WTC11 (cell line): Measurements from ENCODE around the gene QKI. TPM values are rescaled to one million over a fixed set of nuclear protein-coding genes. Genes with fewer than 3 reads are reported as not detected.
"Not testable (repeated sequence)": the region's sequence is repeated elsewhere in the genome, so short reads cannot be mapped to it uniquely, and the experiment has no call there.

Source experiments
- ATAC-seq: fragments of 200-7000 bp; cut with Tn5 transposase; 2 replicates; pipeline ENCODE4 v1.10.0; 2021; ENCODE audit warnings: mild to moderate bottlenecking, moderate library complexity
- CTCF ChIA-PET: fragments of 300-600 bp; sonication (Branson Sonifier 250); formaldehyde crosslinking; loops from one replicate; lab custom pipeline; 2021; ENCODE audit warnings: antibody characterized with exemption; lab: Charles Lee
- POLR2A ChIA-PET: fragments of 350-600 bp; sonication (Branson Sonifier 250); formaldehyde crosslinking; loops from one replicate; lab custom pipeline; 2021; ENCODE audit warnings: antibody characterized with exemption; lab: Charles Lee
- DNase-seq: peaks from one replicate; pipeline ENCODE4 v3.0.0; 2021; ENCODE audit warnings: low spot score
- H3K27ac Mint-ChIP-seq: 2 replicates; pipeline ENCODE4 v1.8.0; 2021; ENCODE audit warnings: mixed read lengths
- H3K27me3 Mint-ChIP-seq: 2 replicates; pipeline ENCODE4 v1.8.0; 2021; ENCODE audit warnings: low read depth, mild to moderate bottlenecking, moderate library complexity, mixed read lengths
- H3K36me3 Mint-ChIP-seq: 2 replicates; pipeline ENCODE4 v1.8.0; 2021; ENCODE audit warnings: mixed read lengths
- H3K4me1 Mint-ChIP-seq: 2 replicates; pipeline ENCODE4 v1.8.0; 2022; ENCODE audit warnings: mixed read lengths
- H3K4me3 Mint-ChIP-seq: 2 replicates; pipeline ENCODE4 v1.8.0; 2021; ENCODE audit warnings: mild to moderate bottlenecking, moderate library complexity, mixed read lengths
- H3K9me3 Mint-ChIP-seq: 2 replicates; pipeline ENCODE4 v1.8.0; 2021; ENCODE audit warnings: mixed read lengths
- ARID4B ChIP-seq: sonication (generic); formaldehyde crosslinking; IDR thresholded peaks from 2 replicates; pipeline ENCODE4 v1.8.0; 2023; ENCODE audit warnings: missing genetic modification reagents, mild to moderate bottlenecking, borderline replicate concordance
- CREB1 ChIP-seq: sonication (generic); formaldehyde crosslinking; IDR thresholded peaks from 2 replicates; pipeline ENCODE4 v1.8.0; 2023; ENCODE audit warnings: mild to moderate bottlenecking, missing genetic modification reagents
- ELF4 ChIP-seq: sonication (generic); formaldehyde crosslinking; IDR thresholded peaks from 2 replicates; pipeline ENCODE4 v1.8.1; 2022; ENCODE audit warnings: low read depth, mild to moderate bottlenecking, moderate library complexity, missing genetic modification reagents
- GTF2I ChIP-seq: fragments of 250-450 bp; sonication (Bioruptor Pico); conservative IDR thresholded peaks from 2 replicates; pipeline ENCODE4 v1.4.0; 2021; ENCODE audit warnings: mild to moderate bottlenecking
- HMGXB4 ChIP-seq: sonication (generic); formaldehyde crosslinking; IDR thresholded peaks from 2 replicates; pipeline ENCODE4 v1.8.1; 2023; ENCODE audit warnings: mild to moderate bottlenecking, moderate library complexity, missing genetic modification reagents
- JUN ChIP-seq: sonication (generic); formaldehyde crosslinking; IDR thresholded peaks from 2 replicates; pipeline ENCODE4 v1.8.0; 2023; ENCODE audit warnings: mild to moderate bottlenecking, missing genetic modification reagents
- KAT7 ChIP-seq: sonication (generic); formaldehyde crosslinking; IDR thresholded peaks from 2 replicates; pipeline ENCODE4 v1.8.1; 2023; ENCODE audit warnings: missing genetic modification reagents, mild to moderate bottlenecking, borderline replicate concordance
- RELA ChIP-seq: sonication (generic); formaldehyde crosslinking; IDR thresholded peaks from 2 replicates; pipeline ENCODE4 v1.8.1; 2022; ENCODE audit warnings: missing genetic modification reagents, mild to moderate bottlenecking, borderline replicate concordance
- TCF7 ChIP-seq: sonication (generic); formaldehyde crosslinking; IDR thresholded peaks from 2 replicates; pipeline ENCODE4 v1.8.0; 2022; ENCODE audit warnings: mild to moderate bottlenecking, low read depth, missing genetic modification reagents, moderate library complexity
- TEAD1 ChIP-seq: sonication (generic); formaldehyde crosslinking; IDR thresholded peaks from 2 replicates; pipeline ENCODE4 v1.8.0; 2022; ENCODE audit warnings: mild to moderate bottlenecking, missing genetic modification reagents
- USF1 ChIP-seq: sonication (generic); formaldehyde crosslinking; IDR thresholded peaks from 2 replicates; pipeline ENCODE4 v1.8.0; 2022; ENCODE audit warnings: mild to moderate bottlenecking, missing genetic modification reagents
- USF2 ChIP-seq: sonication (generic); formaldehyde crosslinking; IDR thresholded peaks from 2 replicates; pipeline ENCODE4 v1.8.1; 2023; ENCODE audit warnings: mild to moderate bottlenecking, missing genetic modification reagents, moderate library complexity
- ZNF121 ChIP-seq: sonication (generic); formaldehyde crosslinking; IDR thresholded peaks from 2 replicates; pipeline ENCODE4 v1.8.0; 2023; ENCODE audit warnings: missing genetic modification reagents
- ZNF232 ChIP-seq: sonication (generic); formaldehyde crosslinking; IDR thresholded peaks from 2 replicates; pipeline ENCODE4 v1.8.0; 2022; ENCODE audit warnings: mild to moderate bottlenecking, missing genetic modification reagents
- ZNF281 ChIP-seq: sonication (generic); formaldehyde crosslinking; IDR thresholded peaks from 2 replicates; pipeline ENCODE4 v1.8.0; 2023; ENCODE audit warnings: mild to moderate bottlenecking, missing genetic modification reagents
- total RNA-seq: library from RNA; stranded (reverse); gene quantifications from 3 replicates; pipeline ENCODE4 v1.2.3, GENCODE V29; 2021

Gene QKI
- total RNA-seq, 1 experiment from 2014 or later: 145 TPM

- peak overlapping the region; percentile 33; the same call in 1 of the 2 replicates for H3K27ac Mint-ChIP-seq
Observed at GRCh38 chr6:163428373-163428772, 13.9 kb downstream of the QKI start.

GRCh38 chr6:163429858-163430448 is 15.4 kb downstream of the QKI start:
- TF ChIP-seq TEAD1: no peak
- TF ChIP-seq USF2 (CRISPR knock-in tag): no peak
- TF ChIP-seq HMGXB4 (CRISPR knock-in tag): no peak
- H3K27me3 Mint-ChIP-seq: no peaks in the 10 kb centered on the region

More at GRCh38 chr6:163428373-163428772, 13.9 kb downstream of the QKI start:
- ATAC-seq (no peak), DNase-seq (no peak)
- TF ChIP-seq KAT7 (CRISPR knock-in tag) (no peak), ZNF281 (CRISPR knock-in tag) (no peak)
- Mint-ChIP-seq H3K27me3 (no peaks in the 10 kb centered on the region), H3K36me3 (no peaks in the 10 kb centered on the region), H3K9me3 (no peaks in the 10 kb centered on the region), H3K4me1 (peaks cover 73% of the 10 kb centered on the region), H3K4me3 (no peak overlapping the region)
- POLR2A ChIA-PET: no interaction called here
- CTCF ChIA-PET: no interaction called here

GRCh38 chr6:163432300-163432699 is 17.8 kb downstream of the QKI start:
- Mint-ChIP-seq H3K4me3 (no peak overlapping the region), H3K4me1 (peaks cover 66% of the 10 kb centered on the region), H3K27ac (no peak overlapping the region), H3K27me3 (no peaks in the 10 kb centered on the region), H3K9me3 (no peaks in the 10 kb centered on the region), H3K36me3 (no peaks in the 10 kb centered on the region)
- no peak for DNase-seq
- ChIA-PET POLR2A (no interaction called here), CTCF (no interaction called here)
- ATAC-seq: no peak
- TF ChIP-seq USF1 (CRISPR knock-in tag) (no peak), GTF2I (CRISPR knock-in tag) (0 out of 2 replicates have a peak, but pooled peaks have one; percentile 20)

More at GRCh38 chr6:163429858-163430448, 15.4 kb downstream of the QKI start:
- DNase-seq (no peak), ATAC-seq (no peak)
- ChIA-PET CTCF (no interaction called here), POLR2A (interaction anchor here (0.6 kb wide), 1 partner anchor 140 kb away, joined by 3 read pairs; no protein-coding TSS in a partner anchor)
- Mint-ChIP-seq H3K9me3 (no peaks in the 10 kb centered on the region), H3K27ac (peak overlapping the region; percentile 92), H3K4me1 (peaks cover 66% of the 10 kb centered on the region), H3K4me3 (no peak overlapping the region), H3K36me3 (no peaks in the 10 kb centered on the region)

- H3K27me3 Mint-ChIP-seq, H3K9me3 Mint-ChIP-seq, H3K36me3 Mint-ChIP-seq, DNase-seq, POLR2A ChIA-PET, ATAC-seq, H3K4me3 Mint-ChIP-seq, CTCF ChIA-PET, H3K27ac Mint-ChIP-seq: not testable (repeated sequence)
- peaks cover 64% of the 10 kb centered on the region for H3K4me1 Mint-ChIP-seq
- peak; percentile 48; the same call in 1 of the 2 replicates for TF ChIP-seq ZNF121 (CRISPR knock-in tag)
Observed at GRCh38 chr6:163433486-163433885, 19.0 kb downstream of the QKI start.

- H3K9me3 Mint-ChIP-seq: no peaks in the 10 kb centered on the region
- ChIA-PET CTCF (no interaction called here), POLR2A (no interaction called here)
- no peak overlapping the region for H3K4me3 Mint-ChIP-seq
- no peaks in the 10 kb centered on the region for H3K36me3 Mint-ChIP-seq
- ATAC-seq (no peak), DNase-seq (no peak)
- H3K27ac Mint-ChIP-seq: no peak overlapping the region
- H3K27me3 Mint-ChIP-seq: no peaks in the 10 kb centered on the region
- H3K4me1 Mint-ChIP-seq: peaks cover 57% of the 10 kb centered on the region
- TF ChIP-seq ZNF232 (CRISPR knock-in tag): no peak
- no peak for TF ChIP-seq CREB1 (CRISPR knock-in tag)
- no peak for TF ChIP-seq ELF4 (CRISPR knock-in tag)
- no peak for TF ChIP-seq ARID4B
- no peak for TF ChIP-seq TCF7
- no peak for TF ChIP-seq JUN
- TF ChIP-seq RELA (CRISPR knock-in tag): no peak
Observed at GRCh38 chr6:163435023-163435422, 20.5 kb downstream of the QKI start.
